ENCODE results near the gene WDR43.

Gene WDR43

GRCh38 chr2:28934769-28935168 lies 40.3 kb downstream of the WDR43 start:
- no peak overlapping the region for H3K4me3 ChIP-seq (ENCODE audit: low read length)
- TF ChIP-seq ZNF274 (IDR thresholded peaks at IDR 0.05; ENCODE audit: low read depth, low read length) = no peak

DNA sequence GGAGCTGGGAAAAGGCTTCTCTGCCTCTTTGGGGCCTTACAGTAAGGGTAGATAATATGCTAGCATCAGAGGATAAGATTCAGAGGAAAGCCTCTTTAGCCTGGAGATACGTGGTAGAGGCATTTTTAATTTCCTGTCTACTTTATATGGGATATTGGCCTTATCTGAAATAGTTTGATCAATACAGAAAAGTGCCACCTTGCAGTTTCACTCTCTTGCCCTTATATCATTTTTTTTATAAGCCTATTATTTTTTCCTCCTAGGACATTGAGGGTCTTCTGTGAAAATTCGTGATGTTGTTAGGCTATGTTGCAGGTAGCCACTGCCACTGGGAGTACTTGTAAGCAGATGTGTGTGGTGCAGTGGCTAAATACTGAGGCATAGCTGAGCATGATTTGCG lies 46.5 kb downstream of the WDR43 start:
- TF ChIP-seq ZNF274 (IDR thresholded peaks at IDR 0.05; ENCODE audit: low read depth, low read length) = no peak
- no peak overlapping the region for H3K4me3 ChIP-seq (ENCODE audit: low read length)

GRCh38 chr2:28944535-28945248 lies 50.2 kb downstream of the WDR43 start:
- no peak overlapping the region for H3K4me3 ChIP-seq (ENCODE audit: low read length)

GRCh38 chr2:28948160-28948559 lies 53.7 kb downstream of the WDR43 start:
- no peak overlapping the region for H3K4me3 ChIP-seq (ENCODE audit: low read length)
- no peak for TF ChIP-seq ZNF274 (IDR thresholded peaks at IDR 0.05; ENCODE audit: low read depth, low read length)

More at GRCh38 chr2:28944535-28945248, 50.2 kb downstream of the WDR43 start:
- TF ChIP-seq ZNF274 (IDR thresholded peaks at IDR 0.05; ENCODE audit: low read depth, low read length) = no peak

GRCh38 chr2:28949190-28949589 lies 54.7 kb downstream of the WDR43 start:
- no peak for TF ChIP-seq ZNF274 (IDR thresholded peaks at IDR 0.05; ENCODE audit: low read depth, low read length)
- H3K4me3 ChIP-seq (ENCODE audit: low read length) = no peak overlapping the region

DNA sequence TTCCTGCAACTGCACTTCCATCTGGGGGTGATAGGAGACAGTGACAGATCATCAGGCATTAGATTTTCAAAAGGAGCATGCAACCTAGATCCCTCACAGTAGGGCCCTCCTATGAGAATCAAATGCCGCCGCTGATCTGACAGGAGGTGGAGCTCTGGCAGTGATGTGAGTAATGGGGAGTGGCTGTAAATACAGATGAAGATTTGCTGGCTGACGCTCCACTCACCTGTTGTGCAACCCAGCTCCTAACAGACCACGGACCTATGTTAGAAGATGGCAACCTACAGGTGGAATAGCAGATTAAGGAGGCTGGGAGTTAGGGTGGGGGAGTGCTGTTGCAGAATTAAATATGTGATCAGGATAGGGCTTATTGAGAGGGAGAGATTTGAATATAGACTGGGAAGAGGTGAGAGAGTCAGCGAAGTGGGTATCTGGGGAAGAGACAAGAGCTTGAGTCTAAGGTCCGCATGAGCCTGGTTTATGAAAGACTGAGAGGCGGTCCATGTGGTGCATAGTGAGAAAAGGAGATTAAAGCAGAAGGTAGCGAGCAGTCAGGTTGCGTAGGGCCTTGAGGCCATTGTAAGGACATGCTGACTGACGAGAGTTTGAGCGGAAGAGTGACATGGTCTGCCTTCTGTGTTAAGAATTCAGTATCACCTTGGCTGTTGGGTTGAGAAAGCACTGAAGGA lies 55.3 kb downstream of the WDR43 start:
- H3K4me3 ChIP-seq (ENCODE audit: low read length) = no peak overlapping the region
- no peak for TF ChIP-seq ZNF274 (IDR thresholded peaks at IDR 0.05; ENCODE audit: low read depth, low read length)

GRCh38 chr2:28950941-28951630 lies 56.6 kb downstream of the WDR43 start:
- H3K4me3 ChIP-seq (ENCODE audit: low read length) = no peak overlapping the region
- no peak for TF ChIP-seq ZNF274 (IDR thresholded peaks at IDR 0.05; ENCODE audit: low read depth, low read length)

- H3K4me3 ChIP-seq (ENCODE audit: low read length) = no peak overlapping the region
- TF ChIP-seq ZNF274 (IDR thresholded peaks at IDR 0.05; ENCODE audit: low read depth, low read length) = no peak
Observed at GRCh38 chr2:28951910-28952835, 57.7 kb downstream of the WDR43 start.

DNA sequence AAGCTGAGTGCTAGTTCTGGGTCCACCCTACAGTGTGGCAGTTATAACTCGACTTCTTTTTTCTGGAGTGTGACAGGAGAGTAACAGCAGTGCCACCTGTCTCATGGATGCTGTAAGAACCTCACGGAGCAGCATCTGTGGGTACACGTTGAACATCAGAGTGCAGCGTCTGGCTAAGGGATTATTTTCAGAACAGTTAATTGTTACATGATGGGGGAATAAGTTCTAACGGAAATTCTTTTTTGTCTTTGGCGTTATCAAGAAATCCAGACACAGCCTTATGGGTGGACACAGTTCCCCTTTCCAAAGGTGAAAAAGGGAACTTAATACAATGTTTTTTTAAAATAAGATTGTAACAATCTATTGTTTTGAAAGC lies 58.4 kb downstream of the WDR43 start:
- no peak for TF ChIP-seq ZNF274 (IDR thresholded peaks at IDR 0.05; ENCODE audit: low read depth, low read length)
- H3K4me3 ChIP-seq (ENCODE audit: low read length) = no peak overlapping the region

DNA sequence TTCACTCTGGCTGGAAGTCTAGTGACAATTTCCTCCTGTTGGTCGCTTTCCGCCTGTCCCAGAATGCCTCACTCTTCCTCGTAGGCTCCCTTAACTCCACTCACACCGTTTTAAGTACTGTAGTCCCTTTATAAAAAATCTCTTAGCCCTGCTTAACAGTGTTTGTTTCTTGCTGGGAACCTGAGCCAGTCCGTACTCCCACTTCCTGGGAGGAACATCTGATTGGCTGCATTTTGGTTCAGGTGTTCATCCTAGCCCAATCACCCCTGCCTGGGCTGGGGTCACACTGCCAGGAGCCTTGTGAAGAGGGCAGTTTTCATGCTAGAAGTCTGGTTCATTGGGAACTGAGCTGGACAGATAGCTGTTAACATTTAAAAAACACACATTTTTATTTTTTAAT lies 61.0 kb downstream of the WDR43 start:
- no peak overlapping the region for H3K4me3 ChIP-seq (ENCODE audit: low read length)
- TF ChIP-seq ZNF274 (IDR thresholded peaks at IDR 0.05; ENCODE audit: low read depth, low read length) = no peak

DNA sequence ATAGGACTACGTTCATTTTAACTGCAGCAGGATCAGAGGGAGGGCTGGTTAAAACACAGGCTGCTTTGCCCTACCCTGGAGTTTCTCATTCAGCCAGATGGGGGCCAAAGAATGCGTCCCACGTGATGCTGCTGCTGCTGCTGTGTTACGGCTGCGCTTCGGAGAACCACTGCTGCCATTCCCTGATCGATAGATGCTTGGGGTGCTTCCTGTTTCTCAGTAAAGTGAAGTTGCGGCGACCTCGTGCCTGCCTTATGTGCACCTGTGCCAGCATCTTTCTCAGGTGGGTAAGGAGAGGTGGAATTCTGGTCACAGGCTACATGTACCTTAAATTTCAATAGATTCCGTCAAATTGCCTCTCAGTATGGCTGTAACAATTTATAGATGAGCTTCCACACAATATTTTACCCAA lies 62.0 kb downstream of the WDR43 start:
- no peak for TF ChIP-seq ZNF274 (IDR thresholded peaks at IDR 0.05; ENCODE audit: low read depth, low read length)
- H3K4me3 ChIP-seq (ENCODE audit: low read length) = no peak overlapping the region

GRCh38 chr2:28956890-28957289 lies 62.4 kb downstream of the WDR43 start:
- TF ChIP-seq ZNF274 (IDR thresholded peaks at IDR 0.05; ENCODE audit: low read depth, low read length) = no peak
- H3K4me3 ChIP-seq (ENCODE audit: low read length) = no peak overlapping the region

GRCh38 chr2:28958689-28959088 lies 64.2 kb downstream of the WDR43 start:
- TF ChIP-seq ZNF274 (IDR thresholded peaks at IDR 0.05; ENCODE audit: low read depth, low read length) = no peak
- H3K4me3 ChIP-seq (ENCODE audit: low read length) = no peak overlapping the region

- TF ChIP-seq ZNF274 (IDR thresholded peaks at IDR 0.05; ENCODE audit: low read depth, low read length) = no peak
- no peak overlapping the region for H3K4me3 ChIP-seq (ENCODE audit: low read length)
Observed at GRCh38 chr2:28960401-28960800, 65.9 kb downstream of the WDR43 start.
